ENCODE data around the gene MTERF4. TPM values are rescaled to one million over a fixed set of nuclear protein-coding genes. Genes with fewer than 3 reads are reported as not detected.

MTERF4 gene
- total and polyA plus RNA-seq, 10 of the 15 experiments (the other 5 are each of a cell fraction or from before 2014, with no cell fraction given), result 36.7 to 69.1 (median 45.5) TPM

GRCh38 chr2:241068942-241069810 lies 32.9 kb downstream of the MTERF4 start:
- H3K4me3 ChIP-seq, result no peak overlapping the region
- H4K20me1 ChIP-seq (ENCODE audit: control insufficient read depth, insufficient read depth), result no peaks in the 10 kb centered on the region
- no peak overlapping the region for H3K27ac ChIP-seq (ENCODE audit: control insufficient read depth, insufficient read depth)
- ATAC-seq (no peak), FAIRE-seq (no peak), DNase-seq (ENCODE audit: low read depth, low spot score) (no peak)
- BruUV-seq (replicated peaks), result no TSS peak
- H3K79me2 ChIP-seq (ENCODE audit: control insufficient read depth, insufficient read depth, low read length), result no peaks in the 10 kb centered on the region
- no peak overlapping the region for H3K9ac ChIP-seq (ENCODE audit: control insufficient read depth, insufficient read depth, low read length)
- 69% methylated on average over 24 of the region's 28 CpGs for WGBS (ENCODE audit: insufficient coverage, insufficient replicate concordance, low lambda C conversion rate, missing lambda C conversion rate)
- intact Hi-C loops (cut with micrococcal nuclease; ENCODE audit: unreplicated experiment) (no loop called here), in situ Hi-C loops (cut with MboI) (no loop called here)
- no peak for TF ChIP-seq RB1 (IDR thresholded peaks at IDR 0.05; ENCODE audit: borderline replicate concordance)
- TF ChIP-seq, protein P1, sequence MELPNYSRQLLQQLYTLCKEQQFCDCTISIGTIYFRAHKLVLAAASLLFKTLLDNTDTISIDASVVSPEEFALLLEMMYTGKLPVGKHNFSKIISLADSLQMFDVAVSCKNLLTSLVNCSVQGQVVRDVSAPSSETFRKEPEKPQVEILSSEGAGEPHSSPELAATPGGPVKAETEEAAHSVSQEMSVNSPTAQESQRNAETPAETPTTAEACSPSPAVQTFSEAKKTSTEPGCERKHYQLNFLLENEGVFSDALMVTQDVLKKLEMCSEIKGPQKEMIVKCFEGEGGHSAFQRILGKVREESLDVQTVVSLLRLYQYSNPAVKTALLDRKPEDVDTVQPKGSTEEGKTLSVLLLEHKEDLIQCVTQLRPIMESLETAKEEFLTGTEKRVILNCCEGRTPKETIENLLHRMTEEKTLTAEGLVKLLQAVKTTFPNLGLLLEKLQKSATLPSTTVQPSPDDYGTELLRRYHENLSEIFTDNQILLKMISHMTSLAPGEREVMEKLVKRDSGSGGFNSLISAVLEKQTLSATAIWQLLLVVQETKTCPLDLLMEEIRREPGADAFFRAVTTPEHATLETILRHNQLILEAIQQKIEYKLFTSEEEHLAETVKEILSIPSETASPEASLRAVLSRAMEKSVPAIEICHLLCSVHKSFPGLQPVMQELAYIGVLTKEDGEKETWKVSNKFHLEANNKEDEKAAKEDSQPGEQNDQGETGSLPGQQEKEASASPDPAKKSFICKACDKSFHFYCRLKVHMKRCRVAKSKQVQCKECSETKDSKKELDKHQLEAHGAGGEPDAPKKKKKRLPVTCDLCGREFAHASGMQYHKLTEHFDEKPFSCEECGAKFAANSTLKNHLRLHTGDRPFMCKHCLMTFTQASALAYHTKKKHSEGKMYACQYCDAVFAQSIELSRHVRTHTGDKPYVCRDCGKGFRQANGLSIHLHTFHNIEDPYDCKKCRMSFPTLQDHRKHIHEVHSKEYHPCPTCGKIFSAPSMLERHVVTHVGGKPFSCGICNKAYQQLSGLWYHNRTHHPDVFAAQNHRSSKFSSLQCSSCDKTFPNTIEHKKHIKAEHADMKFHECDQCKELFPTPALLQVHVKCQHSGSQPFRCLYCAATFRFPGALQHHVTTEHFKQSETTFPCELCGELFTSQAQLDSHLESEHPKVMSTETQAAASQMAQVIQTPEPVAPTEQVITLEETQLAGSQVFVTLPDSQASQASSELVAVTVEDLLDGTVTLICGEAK (IDR thresholded peaks at IDR 0.05; ENCODE audit: borderline replicate concordance), result no peak
- TF ChIP-seq GABPA (IDR thresholded peaks at IDR 0.05; ENCODE audit: low read depth), result no peak
- TF ChIP-seq ZBTB33 (IDR thresholded peaks at IDR 0.05), result no peak
- no peak for TF ChIP-seq JUND (IDR thresholded peaks at IDR 0.05; ENCODE audit: low read depth, low read length)
- TF ChIP-seq, protein P2, sequence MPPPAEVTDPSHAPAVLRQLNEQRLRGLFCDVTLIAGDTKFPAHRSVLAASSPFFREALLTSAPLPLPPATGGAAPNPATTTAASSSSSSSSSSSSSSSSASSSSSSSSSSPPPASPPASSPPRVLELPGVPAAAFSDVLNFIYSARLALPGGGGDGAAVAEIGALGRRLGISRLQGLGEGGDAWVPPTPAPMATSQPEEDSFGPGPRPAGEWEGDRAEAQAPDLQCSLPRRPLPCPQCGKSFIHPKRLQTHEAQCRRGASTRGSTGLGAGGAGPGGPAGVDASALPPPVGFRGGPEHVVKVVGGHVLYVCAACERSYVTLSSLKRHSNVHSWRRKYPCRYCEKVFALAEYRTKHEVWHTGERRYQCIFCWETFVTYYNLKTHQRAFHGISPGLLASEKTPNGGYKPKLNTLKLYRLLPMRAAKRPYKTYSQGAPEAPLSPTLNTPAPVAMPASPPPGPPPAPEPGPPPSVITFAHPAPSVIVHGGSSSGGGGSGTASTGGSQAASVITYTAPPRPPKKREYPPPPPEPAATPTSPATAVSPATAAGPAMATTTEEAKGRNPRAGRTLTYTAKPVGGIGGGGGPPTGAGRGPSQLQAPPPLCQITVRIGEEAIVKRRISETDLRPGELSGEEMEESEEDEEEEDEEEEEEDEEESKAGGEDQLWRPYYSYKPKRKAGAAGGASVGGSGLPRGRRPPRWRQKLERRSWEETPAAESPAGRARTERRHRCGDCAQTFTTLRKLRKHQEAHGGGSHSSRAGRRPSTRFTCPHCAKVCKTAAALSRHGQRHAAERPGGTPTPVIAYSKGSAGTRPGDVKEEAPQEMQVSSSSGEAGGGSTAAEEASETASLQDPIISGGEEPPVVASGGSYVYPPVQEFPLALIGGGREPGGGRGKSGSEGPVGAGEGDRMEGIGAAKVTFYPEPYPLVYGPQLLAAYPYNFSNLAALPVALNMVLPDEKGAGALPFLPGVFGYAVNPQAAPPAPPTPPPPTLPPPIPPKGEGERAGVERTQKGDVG (CRISPR knock-in tag; IDR thresholded peaks at IDR 0.05), result no peak
- TF ChIP-seq NFXL1 (IDR thresholded peaks at IDR 0.05; ENCODE audit: borderline replicate concordance), result no peak
- no peak for TF ChIP-seq PRDM15 (CRISPR knock-in tag; IDR thresholded peaks at IDR 0.05)
- no peaks in the 10 kb centered on the region; a peak in 1 of 4 replicates for H3K27me3 ChIP-seq (replicated peaks in 1 of 2; ENCODE audit: control insufficient read depth in 2 of 2, insufficient read depth in 2 of 2, low read length in 1 of 2)
- POLR2A ChIA-PET, result interaction anchor here (1.0 kb wide), 1 partner anchor 12 kb away, joined by 3 read pairs; no protein-coding TSS in a partner anchor
- no peak overlapping the region for H3K4me2 ChIP-seq (ENCODE audit: control insufficient read depth, insufficient read depth)
- no peaks in the 10 kb centered on the region for H3K9me3 ChIP-seq (replicated peaks; ENCODE audit: control insufficient read depth, insufficient read depth, low read length)
- no peak overlapping the region for H2AFZ ChIP-seq (ENCODE audit: control insufficient read depth, low read depth, low read length)
- RAD21 ChIA-PET (ENCODE audit: unreplicated experiment), result no interaction called here
- CTCF ChIA-PET, result no interaction called here
- no peaks in the 10 kb centered on the region for H3K4me1 ChIP-seq (ENCODE audit: control insufficient read depth, insufficient read depth, low read length)
- H3K36me3 ChIP-seq (ENCODE audit: control insufficient read depth in 2 of 2, insufficient read depth in 2 of 2, low read length in 1 of 2), result no peaks in the 10 kb centered on the region
- SMC1A ChIA-PET (ENCODE audit: uncharacterized antibody, unreplicated experiment), result interaction anchor here (1.3 kb wide), 1 partner anchor 82 kb away, joined by 3 read pairs; no protein-coding TSS in a partner anchor
